Epithelial cell of proximal tubule (primary cell): ENCODE data around the gene LPIN2. TPM values are rescaled to one million over a fixed set of nuclear protein-coding genes. Genes with fewer than 3 reads are reported as not detected.

Experiments used
- DNase-seq: peaks from one replicate; pipeline ENCODE4 v3.0.0-alpha.2; 2011; ENCODE audit warnings: low read depth
- H3K4me3 ChIP-seq: 2 replicates; pipeline ENCODE4 v1.5.1; 2011; ENCODE audit warnings: low read depth, mild to moderate bottlenecking, low read length
- CTCF ChIP-seq: conservative IDR thresholded peaks from 2 replicates; pipeline ENCODE4 v1.5.1; 2012; ENCODE audit warnings: low read depth, mild to moderate bottlenecking, low read length
- total RNA-seq: library from RNA; depleted of rRNA; stranded (reverse); fragments of >200 nt; gene quantifications from 2 replicates; pipeline ENCODE4 v1.2.3, GENCODE V29; 2015

The LPIN2 gene
- total RNA-seq, 1 donor from 2014 or later: 18.2 TPM

DNA sequence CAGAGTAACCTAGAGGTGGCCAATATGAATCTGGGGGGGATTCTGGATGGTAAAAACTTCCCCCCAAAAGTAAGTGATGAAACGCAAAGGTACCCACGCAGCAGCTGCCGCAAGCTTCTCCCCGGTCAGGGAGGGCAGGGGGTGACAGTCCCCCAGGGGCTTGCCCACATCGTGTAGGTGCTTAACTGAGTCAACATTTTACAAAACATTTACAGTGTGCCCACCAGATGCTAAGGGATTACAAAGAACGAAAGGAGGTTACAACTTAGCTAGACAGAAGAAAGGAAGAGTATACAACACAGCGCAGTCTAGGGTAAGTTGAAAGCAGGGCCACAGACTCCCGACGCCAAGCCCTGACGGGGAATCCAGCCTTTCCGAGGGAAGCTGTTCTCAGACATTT lies 45.6 kb downstream of the LPIN2 start:
- TF ChIP-seq CTCF: no peak

GRCh38 chr18:2966560-2966959 lies 46.4 kb downstream of the LPIN2 start:
- DNase-seq: no peak
- no peak overlapping the region for H3K4me3 ChIP-seq
- TF ChIP-seq CTCF: no peak

More for the DNA sequence above, 45.6 kb downstream of the LPIN2 start:
- no peak overlapping the region for H3K4me3 ChIP-seq
- DNase-seq: no peak

DNA sequence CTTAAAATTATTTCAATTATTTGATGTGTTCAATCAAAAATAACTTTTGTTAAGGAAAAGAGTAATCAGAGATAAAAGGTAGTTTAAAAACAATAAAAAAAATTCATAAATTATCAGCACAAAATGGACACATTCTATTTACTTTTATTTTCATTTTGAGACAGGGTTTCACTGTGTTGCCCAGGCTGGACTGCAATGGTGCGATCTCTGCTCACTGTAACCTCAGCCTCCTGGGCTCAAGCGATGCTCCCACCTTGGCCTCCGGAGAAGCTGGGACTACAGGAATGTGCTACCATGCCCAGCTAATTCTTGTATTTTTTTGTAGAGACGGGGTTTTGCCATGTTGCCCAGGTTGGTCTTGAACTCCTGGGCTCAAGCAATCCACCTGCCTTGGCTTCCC lies 47.1 kb downstream of the LPIN2 start:
- no peak for DNase-seq
- no peak for TF ChIP-seq CTCF
- no peak overlapping the region for H3K4me3 ChIP-seq

- DNase-seq: no peak
- TF ChIP-seq CTCF: no peak
- no peak overlapping the region for H3K4me3 ChIP-seq
These were observed 48.5 kb downstream of the LPIN2 start for GRCh38 chr18:2964361-2965010.

Other genes starting within 250 kb of the LPIN2 start
- 13.2 and 19.8 TPM in 2 replicates for gene EMILIN2, start 166.1 kb downstream of the LPIN2 start, total RNA-seq
- 0.12 and 0.14 TPM in 2 replicates for gene MYOM1, start 206.8 kb upstream of the LPIN2 start, total RNA-seq
- gene MYL12A, start 234.7 kb upstream of the LPIN2 start, total RNA-seq: 755 and 992 TPM in 2 replicates
- gene MYL12B, start 249.0 kb upstream of the LPIN2 start, total RNA-seq: 562 and 563 TPM in 2 replicates